K562 (cell line): ENCODE measurements around the gene STX3. TPM values are rescaled to one million over a fixed set of nuclear protein-coding genes. Genes with fewer than 3 reads are reported as not detected.

Experiments
- C11orf30 ChIP-seq: fragments of 450-650 bp; IDR thresholded peaks from 2 replicates; pipeline ENCODE4 v1.6.1; 2016; ENCODE audit warnings: low read depth, mild to moderate bottlenecking
- CBX5 ChIP-seq: IDR thresholded peaks from 2 replicates; pipeline ENCODE4 v1.6.1; 2014; ENCODE audit warnings: low read depth, borderline replicate concordance
- HDAC6 ChIP-seq: IDR thresholded peaks from 2 replicates; pipeline ENCODE4 v1.6.1; 2012; ENCODE audit warnings: low read depth, mild to moderate bottlenecking, control low read depth, inconsistent platforms, low read length, moderate library complexity
- NR2C2 ChIP-seq, 2 experiments: fragments of 200-800 bp in 1 of 2; sonication (Bioruptor generic) in 1 of 2; sonication (generic) in 1 of 2; formaldehyde crosslinking in 1 of 2; IDR thresholded peaks; 2 replicates each; pipeline versions ENCODE4 v1.6.1 to v1.8.0; 2016 to 2022; ENCODE audit warnings: mild to moderate bottlenecking in 1 of 2, missing compliant biosample characterization in 1 of 2, missing genetic modification characterization in 1 of 2, missing genetic modification reagents in 1 of 2
- PHB ChIP-seq: fragments of 250-450 bp; sonication (Bioruptor Pico); IDR thresholded peaks from 2 replicates; pipeline ENCODE4 v1.5.0; 2021
- TEAD1 ChIP-seq, 2 experiments: fragments of 450-650 bp in 1 of 2; sonication (generic) in 1 of 2; formaldehyde crosslinking; IDR thresholded peaks; 2 replicates each; pipeline versions ENCODE4 v1.4.0 to v1.8.0; 2020 to 2022; ENCODE audit warnings: mild to moderate bottlenecking in 2 of 2, missing genetic modification reagents in 1 of 2
- ZFPM2 ChIP-seq: fragments of 250-450 bp; sonication (Bioruptor Pico); IDR thresholded peaks from 2 replicates; pipeline ENCODE4 v1.5.1; 2022; ENCODE audit warnings: mild to moderate bottlenecking
- ZNF212 ChIP-seq: fragments of 450-650 bp; formaldehyde crosslinking; IDR thresholded peaks from 2 replicates; pipeline ENCODE4 v1.4.0; 2020; ENCODE audit warnings: mild to moderate bottlenecking
- polyA plus RNA-seq, 8 experiments: library from polyadenylated mRNA; depleted of rRNA in 4 of 8; stranded (reverse) in 5 of 8; unstranded in 3 of 8; fragments of >200 nt; fragmentation: Nextera tagmentation in 2 of 8; fragmentation: Illumina TruSeq in 1 of 8; extraction: Ambion mirVana in 2 of 8; extraction: Trizol in 1 of 8; gene quantifications; 2 replicates each; pipeline versions ENCODE4 v1.2.1 to v1.2.3, GENCODE V29; 2011 to 2014; ENCODE audit warnings: inconsistent platforms in 1 of 8, missing spikeins in 1 of 8
- total RNA-seq, 7 experiments: library from RNA; depleted of rRNA in 6 of 7; stranded (reverse); fragments of >200 nt in 6 of 7; fragmentation: Illumina TruSeq in 2 of 7; extraction: Trizol in 2 of 7; gene quantifications; 2 replicates each; pipeline versions ENCODE4 v1.2.1 to v1.2.3, GENCODE V29; 2011 to 2021; ENCODE audit warnings: low replicate concordance in 1 of 7
- TF ChIP-seq, protein P1 (sequence below): sonication (generic); formaldehyde crosslinking; IDR thresholded peaks from 2 replicates; pipeline ENCODE4 v1.8.0; 2022; ENCODE audit warnings: mild to moderate bottlenecking, missing genetic modification reagents
- TF ChIP-seq, protein P2 (sequence below): fragments of 450-650 bp; IDR thresholded peaks from 2 replicates; pipeline ENCODE4 v1.6.1; 2016; ENCODE audit warnings: mild to moderate bottlenecking, moderate library complexity
- TF ChIP-seq, protein P3 (sequence below): sonication (generic); formaldehyde crosslinking; IDR thresholded peaks from 2 replicates; pipeline ENCODE4 v1.8.0; 2023; ENCODE audit warnings: mild to moderate bottlenecking, missing genetic modification reagents

Gene STX3
- total and polyA plus RNA-seq, 9 of the 15 experiments (the other 6 are each of a cell fraction or from before 2014, with no cell fraction given): 12.0 to 91.6 (median 48.7) TPM

DNA sequence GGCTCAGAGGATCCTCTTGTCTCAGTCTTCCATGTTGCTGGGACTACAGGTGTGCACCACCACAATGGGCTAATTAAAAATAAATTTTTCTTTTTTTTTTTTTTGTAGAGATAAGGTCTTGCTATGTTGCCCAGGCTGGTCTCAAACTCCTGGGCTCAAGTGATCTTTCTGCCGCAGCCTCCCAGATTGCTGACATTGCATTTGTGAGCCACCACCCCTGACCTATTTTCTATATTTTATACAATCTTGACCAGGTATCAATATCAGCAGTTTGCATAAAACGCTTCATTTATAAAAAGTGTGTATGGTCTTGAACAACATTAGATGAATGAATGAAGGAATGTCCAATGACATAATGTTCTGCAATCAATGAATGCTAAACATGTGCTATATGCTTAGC lies 9.1 kb upstream of the STX3 start (continued):
- TF ChIP-seq HDAC6 (no peak), NR2C2 (CRISPR knock-in tag; IDR thresholded peaks at IDR 0.05) (no peak), NR2C2 (tag; IDR thresholded peaks at IDR 0.05) (no peak), ZNF212 (no peak), PHB (CRISPR knock-in tag) (no peak), TEAD1 (CRISPR knock-in tag; IDR thresholded peaks at IDR 0.05) (no peak), CBX5 (no peak), ZFPM2 (CRISPR knock-in tag) (no peak), C11orf30 (peak; percentile 59; the same call in 1 of the 2 replicates)
- TF ChIP-seq, protein P1, sequence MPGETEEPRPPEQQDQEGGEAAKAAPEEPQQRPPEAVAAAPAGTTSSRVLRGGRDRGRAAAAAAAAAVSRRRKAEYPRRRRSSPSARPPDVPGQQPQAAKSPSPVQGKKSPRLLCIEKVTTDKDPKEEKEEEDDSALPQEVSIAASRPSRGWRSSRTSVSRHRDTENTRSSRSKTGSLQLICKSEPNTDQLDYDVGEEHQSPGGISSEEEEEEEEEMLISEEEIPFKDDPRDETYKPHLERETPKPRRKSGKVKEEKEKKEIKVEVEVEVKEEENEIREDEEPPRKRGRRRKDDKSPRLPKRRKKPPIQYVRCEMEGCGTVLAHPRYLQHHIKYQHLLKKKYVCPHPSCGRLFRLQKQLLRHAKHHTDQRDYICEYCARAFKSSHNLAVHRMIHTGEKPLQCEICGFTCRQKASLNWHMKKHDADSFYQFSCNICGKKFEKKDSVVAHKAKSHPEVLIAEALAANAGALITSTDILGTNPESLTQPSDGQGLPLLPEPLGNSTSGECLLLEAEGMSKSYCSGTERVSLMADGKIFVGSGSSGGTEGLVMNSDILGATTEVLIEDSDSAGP (CRISPR knock-in tag): no peak
- TF ChIP-seq, protein P2, sequence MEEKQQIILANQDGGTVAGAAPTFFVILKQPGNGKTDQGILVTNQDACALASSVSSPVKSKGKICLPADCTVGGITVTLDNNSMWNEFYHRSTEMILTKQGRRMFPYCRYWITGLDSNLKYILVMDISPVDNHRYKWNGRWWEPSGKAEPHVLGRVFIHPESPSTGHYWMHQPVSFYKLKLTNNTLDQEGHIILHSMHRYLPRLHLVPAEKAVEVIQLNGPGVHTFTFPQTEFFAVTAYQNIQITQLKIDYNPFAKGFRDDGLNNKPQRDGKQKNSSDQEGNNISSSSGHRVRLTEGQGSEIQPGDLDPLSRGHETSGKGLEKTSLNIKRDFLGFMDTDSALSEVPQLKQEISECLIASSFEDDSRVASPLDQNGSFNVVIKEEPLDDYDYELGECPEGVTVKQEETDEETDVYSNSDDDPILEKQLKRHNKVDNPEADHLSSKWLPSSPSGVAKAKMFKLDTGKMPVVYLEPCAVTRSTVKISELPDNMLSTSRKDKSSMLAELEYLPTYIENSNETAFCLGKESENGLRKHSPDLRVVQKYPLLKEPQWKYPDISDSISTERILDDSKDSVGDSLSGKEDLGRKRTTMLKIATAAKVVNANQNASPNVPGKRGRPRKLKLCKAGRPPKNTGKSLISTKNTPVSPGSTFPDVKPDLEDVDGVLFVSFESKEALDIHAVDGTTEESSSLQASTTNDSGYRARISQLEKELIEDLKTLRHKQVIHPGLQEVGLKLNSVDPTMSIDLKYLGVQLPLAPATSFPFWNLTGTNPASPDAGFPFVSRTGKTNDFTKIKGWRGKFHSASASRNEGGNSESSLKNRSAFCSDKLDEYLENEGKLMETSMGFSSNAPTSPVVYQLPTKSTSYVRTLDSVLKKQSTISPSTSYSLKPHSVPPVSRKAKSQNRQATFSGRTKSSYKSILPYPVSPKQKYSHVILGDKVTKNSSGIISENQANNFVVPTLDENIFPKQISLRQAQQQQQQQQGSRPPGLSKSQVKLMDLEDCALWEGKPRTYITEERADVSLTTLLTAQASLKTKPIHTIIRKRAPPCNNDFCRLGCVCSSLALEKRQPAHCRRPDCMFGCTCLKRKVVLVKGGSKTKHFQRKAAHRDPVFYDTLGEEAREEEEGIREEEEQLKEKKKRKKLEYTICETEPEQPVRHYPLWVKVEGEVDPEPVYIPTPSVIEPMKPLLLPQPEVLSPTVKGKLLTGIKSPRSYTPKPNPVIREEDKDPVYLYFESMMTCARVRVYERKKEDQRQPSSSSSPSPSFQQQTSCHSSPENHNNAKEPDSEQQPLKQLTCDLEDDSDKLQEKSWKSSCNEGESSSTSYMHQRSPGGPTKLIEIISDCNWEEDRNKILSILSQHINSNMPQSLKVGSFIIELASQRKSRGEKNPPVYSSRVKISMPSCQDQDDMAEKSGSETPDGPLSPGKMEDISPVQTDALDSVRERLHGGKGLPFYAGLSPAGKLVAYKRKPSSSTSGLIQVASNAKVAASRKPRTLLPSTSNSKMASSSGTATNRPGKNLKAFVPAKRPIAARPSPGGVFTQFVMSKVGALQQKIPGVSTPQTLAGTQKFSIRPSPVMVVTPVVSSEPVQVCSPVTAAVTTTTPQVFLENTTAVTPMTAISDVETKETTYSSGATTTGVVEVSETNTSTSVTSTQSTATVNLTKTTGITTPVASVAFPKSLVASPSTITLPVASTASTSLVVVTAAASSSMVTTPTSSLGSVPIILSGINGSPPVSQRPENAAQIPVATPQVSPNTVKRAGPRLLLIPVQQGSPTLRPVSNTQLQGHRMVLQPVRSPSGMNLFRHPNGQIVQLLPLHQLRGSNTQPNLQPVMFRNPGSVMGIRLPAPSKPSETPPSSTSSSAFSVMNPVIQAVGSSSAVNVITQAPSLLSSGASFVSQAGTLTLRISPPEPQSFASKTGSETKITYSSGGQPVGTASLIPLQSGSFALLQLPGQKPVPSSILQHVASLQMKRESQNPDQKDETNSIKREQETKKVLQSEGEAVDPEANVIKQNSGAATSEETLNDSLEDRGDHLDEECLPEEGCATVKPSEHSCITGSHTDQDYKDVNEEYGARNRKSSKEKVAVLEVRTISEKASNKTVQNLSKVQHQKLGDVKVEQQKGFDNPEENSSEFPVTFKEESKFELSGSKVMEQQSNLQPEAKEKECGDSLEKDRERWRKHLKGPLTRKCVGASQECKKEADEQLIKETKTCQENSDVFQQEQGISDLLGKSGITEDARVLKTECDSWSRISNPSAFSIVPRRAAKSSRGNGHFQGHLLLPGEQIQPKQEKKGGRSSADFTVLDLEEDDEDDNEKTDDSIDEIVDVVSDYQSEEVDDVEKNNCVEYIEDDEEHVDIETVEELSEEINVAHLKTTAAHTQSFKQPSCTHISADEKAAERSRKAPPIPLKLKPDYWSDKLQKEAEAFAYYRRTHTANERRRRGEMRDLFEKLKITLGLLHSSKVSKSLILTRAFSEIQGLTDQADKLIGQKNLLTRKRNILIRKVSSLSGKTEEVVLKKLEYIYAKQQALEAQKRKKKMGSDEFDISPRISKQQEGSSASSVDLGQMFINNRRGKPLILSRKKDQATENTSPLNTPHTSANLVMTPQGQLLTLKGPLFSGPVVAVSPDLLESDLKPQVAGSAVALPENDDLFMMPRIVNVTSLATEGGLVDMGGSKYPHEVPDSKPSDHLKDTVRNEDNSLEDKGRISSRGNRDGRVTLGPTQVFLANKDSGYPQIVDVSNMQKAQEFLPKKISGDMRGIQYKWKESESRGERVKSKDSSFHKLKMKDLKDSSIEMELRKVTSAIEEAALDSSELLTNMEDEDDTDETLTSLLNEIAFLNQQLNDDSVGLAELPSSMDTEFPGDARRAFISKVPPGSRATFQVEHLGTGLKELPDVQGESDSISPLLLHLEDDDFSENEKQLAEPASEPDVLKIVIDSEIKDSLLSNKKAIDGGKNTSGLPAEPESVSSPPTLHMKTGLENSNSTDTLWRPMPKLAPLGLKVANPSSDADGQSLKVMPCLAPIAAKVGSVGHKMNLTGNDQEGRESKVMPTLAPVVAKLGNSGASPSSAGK: 0 out of 2 replicates have a peak, but pooled peaks have one; percentile 15
- TF ChIP-seq, protein P3, sequence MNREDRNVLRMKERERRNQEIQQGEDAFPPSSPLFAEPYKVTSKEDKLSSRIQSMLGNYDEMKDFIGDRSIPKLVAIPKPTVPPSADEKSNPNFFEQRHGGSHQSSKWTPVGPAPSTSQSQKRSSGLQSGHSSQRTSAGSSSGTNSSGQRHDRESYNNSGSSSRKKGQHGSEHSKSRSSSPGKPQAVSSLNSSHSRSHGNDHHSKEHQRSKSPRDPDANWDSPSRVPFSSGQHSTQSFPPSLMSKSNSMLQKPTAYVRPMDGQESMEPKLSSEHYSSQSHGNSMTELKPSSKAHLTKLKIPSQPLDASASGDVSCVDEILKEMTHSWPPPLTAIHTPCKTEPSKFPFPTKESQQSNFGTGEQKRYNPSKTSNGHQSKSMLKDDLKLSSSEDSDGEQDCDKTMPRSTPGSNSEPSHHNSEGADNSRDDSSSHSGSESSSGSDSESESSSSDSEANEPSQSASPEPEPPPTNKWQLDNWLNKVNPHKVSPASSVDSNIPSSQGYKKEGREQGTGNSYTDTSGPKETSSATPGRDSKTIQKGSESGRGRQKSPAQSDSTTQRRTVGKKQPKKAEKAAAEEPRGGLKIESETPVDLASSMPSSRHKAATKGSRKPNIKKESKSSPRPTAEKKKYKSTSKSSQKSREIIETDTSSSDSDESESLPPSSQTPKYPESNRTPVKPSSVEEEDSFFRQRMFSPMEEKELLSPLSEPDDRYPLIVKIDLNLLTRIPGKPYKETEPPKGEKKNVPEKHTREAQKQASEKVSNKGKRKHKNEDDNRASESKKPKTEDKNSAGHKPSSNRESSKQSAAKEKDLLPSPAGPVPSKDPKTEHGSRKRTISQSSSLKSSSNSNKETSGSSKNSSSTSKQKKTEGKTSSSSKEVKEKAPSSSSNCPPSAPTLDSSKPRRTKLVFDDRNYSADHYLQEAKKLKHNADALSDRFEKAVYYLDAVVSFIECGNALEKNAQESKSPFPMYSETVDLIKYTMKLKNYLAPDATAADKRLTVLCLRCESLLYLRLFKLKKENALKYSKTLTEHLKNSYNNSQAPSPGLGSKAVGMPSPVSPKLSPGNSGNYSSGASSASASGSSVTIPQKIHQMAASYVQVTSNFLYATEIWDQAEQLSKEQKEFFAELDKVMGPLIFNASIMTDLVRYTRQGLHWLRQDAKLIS (CRISPR knock-in tag): no peak
